Measurements from ENCODE around the gene MBTPS1.
A peak's percentile ranks its signal among the peaks of the same experiment; 100 is the strongest.

The MBTPS1 gene

DNA sequence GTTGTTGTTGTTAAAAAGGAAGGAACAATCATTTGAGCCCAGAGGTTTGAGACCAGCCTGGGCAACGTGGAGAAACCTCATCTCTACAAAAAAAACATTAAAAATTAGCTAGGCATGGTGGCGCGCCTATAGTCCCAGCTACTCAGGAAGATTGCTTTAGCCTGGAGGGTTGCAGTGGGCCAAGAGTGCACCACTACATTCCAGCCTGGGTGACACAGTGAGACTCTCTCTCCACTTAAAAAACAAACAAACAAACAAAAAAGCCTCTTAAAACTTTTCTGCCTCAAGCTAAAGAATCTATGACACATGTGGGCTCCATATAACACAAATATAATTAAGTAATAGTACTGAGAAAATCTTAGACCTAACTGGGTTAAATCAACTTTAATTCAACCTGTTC is 12.5 kb downstream of the MBTPS1 start:
- no peak for DNase-seq

DNA sequence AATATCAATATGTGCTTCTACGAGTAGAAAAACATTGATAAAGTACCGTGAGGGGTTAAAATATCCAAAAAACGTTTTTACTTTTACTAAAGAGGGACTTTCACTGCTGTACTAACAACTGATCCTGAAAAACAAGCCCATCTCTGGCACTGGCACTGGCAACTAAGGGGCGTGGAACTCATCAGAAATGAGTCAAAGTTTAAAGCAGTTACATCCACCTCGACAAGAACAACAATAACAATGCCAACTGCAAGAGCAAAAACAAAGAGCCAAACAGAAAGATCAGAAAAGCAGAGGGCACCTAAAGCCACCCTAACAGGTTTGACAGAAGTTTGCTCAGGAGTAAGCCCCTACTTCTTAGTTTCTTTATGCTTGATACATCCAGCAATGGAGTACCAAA is 13.1 kb downstream of the MBTPS1 start:
- no peak for DNase-seq

DNA sequence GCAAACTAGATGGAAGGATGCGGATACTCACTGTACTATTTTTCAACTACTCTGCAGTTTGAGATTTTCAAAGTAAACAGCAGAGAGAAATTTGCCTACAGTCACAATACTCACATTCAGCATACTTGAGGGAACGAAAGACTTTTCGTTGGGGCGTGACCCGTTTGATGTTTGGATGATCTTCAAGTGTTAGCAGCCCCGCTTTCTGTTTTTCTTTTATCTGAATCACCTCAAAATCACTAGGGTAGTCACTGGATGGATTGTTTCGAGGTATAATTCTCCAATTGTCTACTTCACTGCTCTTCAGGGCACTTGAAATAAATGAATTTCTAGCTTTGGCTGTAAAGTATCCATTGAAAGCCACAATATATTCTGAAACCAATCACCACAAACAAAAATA is 17.8 kb downstream of the MBTPS1 start:
- DNase-seq: no peak

DNA sequence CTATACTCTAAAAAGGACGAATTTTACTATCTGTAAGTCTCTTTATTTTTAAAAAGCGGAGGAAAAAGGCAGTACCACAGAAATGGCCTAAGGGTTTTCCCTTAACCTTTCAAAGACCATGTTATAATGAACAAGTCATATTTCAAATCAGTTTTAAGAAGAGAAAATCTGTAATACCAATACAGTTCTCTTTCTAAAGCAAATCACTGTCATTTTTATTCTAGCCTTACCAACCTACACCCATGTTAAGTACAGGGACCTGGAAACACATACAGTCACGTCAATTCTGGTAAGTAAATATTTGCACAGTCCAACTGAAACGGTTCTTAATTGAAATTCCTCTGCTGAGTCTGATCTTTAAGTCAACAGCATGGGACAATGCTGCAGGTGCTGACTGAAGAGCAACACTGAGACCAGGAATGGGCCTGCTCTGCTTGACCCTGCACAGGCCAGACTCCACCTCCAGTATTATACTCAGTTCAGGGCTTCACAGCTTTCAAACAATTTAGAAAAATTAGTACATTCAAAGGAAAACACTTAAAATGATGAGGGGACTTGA is 20.2 kb downstream of the MBTPS1 start:
- DNase-seq: no peak

DNA sequence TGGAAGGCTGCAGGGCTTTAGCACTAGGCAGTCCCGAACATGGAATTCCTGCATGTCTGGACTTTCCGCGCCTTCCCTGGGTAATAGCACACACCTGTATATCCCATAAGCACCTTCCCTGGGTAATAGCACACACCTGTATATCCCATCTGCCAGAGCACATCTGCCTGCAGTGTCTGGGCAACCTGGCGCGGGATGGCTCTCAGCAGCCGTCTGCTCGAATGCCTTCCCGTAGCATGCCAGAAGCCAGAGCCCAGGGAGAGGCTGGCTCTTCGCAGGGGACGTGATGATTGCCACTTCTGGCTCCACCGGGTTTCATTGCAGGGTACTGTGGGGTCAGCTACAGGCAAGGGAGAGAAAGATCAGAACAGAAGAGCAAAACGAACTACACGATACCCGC is 21.3 kb downstream of the MBTPS1 start:
- DNase-seq: no peak

DNA sequence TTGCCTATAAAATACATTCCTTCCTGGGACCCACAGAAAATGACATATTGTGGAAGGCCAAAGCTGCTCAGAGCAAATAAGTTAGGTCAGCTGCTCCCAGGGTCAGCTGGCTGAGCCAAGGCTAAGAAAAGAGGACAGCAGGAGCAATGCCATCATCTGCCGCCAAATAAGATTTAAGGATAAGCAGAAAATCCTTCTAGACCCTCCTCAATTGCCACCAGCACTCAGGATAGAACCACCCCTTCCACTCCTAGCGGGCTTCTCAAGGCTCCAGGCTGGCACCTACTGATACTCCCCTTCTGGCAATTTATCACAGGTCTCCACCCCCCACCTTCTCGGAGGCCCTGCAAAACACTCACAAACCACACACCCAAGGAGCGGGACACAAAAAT is 22.9 kb downstream of the MBTPS1 start:
- DNase-seq: no peak

DNA sequence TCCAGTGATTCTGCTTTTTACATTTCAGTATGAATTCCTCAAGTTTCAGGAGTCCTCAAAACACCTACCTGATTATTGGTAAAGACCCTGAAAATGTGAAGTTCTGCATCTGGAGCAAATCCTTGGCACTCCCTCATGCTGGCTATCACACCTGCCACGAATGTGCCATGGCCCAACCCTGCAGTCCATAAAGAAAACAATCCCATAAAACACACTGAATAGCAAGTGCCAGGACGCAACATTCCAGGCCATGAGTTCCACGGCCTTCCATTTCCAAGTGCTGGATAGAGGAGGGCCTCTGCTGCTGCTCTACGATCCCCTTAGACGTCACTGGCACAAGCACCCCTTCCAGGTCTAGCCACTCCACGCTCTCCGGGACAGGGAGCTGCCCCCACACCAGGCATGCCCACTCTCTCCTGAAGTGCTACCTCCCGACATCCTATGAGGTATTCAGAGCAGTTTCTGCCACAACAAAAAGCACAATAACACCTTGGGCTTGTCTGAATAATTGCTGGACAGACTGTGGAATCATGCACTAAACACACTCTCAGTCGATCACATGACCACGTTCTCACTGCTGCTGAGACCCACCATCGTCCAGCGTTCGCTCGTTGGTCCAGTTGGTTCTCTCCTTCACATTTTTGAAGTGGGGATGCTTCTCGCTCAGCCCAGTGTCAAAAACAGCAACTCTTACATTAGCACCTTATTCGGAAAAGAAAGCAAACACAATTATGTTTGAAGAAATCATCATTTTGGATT is 23.4 kb downstream of the MBTPS1 start:
- no peak for DNase-seq

DNA sequence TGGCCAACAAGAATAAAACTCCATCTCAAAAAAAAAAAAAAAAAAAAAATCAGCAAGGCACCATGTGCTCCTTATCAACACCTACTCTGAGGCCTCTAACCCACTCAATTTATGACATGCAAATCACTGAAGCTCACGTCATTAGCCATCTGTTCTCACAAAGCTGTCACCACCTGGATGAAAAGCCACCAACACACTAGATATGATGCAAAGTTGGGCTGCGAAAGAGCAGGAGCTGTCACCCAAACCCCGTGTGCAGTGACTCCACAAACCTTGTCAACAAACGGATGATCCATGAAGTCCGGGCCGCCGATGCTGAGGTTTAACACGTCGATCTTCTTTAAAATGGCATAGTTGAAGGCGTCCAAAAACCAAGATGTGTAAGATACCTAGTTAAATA is 25.3 kb downstream of the MBTPS1 start:
- DNase-seq: peak in 6 of 58 donors; percentile 22 to 46 (median 29)

DNA sequence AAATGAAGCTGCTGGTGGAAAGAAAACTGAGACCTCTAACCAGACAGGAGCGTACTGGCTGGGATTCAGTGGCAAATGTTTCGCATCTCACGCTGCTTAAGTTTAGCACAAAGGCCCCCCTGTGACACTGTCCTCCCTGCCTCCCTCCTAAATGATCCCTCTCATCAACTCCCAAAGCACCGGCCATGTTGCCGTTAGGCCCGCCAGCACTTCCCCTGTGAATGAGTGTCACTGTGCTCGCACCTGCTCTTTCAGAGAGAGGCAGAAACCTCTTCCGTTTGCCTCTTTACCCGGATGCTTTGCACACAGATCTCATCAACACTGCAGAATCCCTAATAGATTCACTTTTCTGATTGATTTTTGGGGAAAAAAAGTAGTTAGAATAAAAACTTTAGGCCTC is 26.5 kb downstream of the MBTPS1 start:
- peak in 10 of 58 donors; percentile 12 to 49 (median 20) for DNase-seq

DNA sequence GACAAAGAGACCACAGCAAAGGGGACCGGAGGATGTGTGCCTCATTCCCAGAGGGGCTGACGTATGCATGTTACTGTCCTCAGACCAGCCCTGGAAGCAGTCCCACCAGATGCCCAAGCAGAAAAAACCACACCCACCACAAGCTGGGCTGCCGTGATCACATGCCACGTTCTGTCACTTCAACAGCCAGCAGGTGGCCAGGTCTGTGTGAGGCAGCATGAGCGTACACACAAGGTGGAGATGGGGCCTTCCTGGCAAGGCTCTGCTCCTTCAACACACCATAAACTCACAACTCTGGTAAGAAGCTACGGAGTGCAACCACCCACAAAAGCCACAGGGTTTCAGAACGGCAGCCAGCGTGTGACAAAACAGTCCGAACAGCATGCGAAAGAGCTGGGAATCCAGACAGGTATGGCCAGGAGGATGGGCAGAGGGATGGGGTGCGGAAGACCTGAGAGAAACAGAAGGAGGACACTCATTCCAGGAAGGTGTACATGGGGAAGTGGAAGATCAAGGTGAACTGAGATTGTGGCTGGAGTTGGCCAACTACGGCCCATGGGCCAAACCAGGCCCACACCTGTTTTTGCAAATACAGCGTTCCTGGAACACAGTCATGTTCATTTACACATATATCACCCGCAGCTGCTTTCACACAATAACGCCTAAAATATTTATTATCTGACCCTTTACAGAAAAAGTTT is 27.9 kb downstream of the MBTPS1 start:
- DNase-seq: peak in 1 of 58 donors; percentile 25

DNA sequence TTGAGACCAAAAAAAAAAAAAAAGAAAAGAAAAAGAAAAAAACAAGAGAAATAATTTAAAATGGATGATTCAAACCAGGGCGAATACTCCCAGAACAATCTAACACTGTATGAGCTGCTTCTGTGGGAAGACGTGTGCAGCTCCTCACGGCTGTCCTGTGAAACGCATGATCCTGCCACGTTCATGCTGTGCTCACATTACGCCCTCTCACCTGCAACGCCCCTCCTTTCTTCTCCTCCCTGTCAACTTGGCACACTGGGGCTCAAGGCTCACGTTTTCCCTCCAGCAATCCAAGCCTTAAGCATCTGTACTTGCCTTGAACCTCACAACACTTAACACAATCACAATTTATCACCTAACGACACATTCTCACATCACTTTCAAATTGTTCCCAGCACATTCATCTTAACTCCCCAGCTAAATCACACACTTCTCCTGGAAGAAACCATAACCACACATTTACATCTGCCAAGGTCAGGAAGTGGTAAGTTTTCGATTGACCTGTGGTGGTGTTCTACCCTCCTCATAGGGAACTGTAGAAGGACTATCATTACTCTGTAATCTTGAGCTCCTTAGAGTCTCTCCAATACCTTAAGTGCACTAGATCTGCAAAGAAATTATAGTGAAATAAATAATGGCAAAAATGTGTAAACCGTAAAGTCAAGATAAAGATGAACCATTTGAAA is 29.1 kb downstream of the MBTPS1 start:
- DNase-seq: peak in 6 of 58 donors; percentile 21 to 57 (median 30)

DNA sequence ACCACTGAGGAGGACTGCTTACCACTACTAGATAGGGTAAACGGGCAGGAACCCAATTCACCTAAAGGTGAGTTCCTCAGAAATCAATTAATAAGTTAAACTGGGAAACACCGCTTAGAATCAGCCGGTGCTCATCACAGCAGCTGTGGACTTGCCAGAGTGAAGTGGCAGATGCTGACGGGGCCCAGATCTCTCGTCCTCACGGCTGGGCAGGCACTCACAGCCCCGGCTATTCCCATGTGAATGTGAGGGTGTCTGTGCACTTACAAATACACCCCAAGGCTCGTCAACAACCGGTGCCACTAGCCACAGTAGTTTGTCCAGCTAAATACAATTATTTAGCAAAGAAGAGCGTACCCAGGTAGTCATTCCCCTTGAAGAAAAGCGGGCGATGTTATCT is 29.7 kb downstream of the MBTPS1 start:
- DNase-seq: no peak

DNA sequence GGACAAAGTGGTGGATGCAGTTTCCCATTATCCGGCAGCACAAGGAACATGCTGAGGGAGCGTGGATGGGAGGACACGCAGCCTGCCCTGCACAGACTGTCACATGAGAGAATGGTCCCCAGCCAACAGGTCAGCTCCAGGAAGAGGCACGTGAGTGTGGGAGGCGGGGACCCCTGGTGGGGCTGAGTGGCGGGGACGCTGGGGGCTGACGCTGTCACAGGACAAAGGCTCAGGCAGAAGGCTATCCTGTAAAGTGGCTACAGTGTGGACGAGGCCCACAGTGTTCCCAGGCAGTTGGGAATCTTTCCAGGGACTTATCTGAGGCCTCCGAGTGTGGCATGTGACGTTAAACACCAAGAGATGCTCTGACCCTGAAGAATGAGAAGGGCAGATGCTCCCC is 30.4 kb downstream of the MBTPS1 start:
- no peak for DNase-seq

DNA sequence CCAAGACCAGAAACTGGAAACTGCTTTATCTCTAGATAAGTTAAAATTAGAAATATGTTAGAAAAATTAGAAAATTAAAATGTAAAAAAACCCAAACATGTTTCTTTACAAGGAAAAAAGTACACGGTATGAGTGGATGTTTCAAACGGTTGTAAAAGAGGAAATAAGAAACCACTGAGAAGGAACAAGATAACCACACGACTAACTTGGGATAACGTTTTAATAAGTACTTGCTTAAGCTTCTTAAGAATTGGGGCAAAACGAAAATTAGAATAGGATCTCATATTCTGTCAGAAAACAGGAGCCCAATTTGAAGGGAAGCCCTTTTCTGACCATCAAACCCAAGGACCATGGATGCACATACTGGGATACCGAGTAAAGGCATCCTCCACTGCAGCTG is 31.0 kb downstream of the MBTPS1 start:
- DNase-seq: no peak

DNA sequence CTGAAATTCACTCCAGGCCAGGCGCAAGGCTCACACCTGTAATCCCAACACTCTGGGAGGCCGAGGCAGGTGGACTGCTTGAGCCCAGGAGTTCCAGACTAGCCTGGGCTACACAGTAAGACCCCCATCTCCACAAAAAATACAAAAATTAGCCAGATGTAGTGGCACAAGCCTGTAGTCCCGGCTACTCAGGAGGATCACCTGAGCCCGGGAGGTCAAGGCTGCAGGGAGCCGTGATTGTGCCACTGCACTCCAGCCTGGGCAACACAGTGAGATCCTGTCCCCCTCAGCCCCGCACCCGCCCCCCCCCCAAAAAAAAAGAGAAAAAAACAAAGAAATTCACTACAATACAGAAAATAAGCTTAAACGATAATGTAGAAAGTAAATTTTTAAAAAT is 31.5 kb downstream of the MBTPS1 start:
- no peak for DNase-seq

DNA sequence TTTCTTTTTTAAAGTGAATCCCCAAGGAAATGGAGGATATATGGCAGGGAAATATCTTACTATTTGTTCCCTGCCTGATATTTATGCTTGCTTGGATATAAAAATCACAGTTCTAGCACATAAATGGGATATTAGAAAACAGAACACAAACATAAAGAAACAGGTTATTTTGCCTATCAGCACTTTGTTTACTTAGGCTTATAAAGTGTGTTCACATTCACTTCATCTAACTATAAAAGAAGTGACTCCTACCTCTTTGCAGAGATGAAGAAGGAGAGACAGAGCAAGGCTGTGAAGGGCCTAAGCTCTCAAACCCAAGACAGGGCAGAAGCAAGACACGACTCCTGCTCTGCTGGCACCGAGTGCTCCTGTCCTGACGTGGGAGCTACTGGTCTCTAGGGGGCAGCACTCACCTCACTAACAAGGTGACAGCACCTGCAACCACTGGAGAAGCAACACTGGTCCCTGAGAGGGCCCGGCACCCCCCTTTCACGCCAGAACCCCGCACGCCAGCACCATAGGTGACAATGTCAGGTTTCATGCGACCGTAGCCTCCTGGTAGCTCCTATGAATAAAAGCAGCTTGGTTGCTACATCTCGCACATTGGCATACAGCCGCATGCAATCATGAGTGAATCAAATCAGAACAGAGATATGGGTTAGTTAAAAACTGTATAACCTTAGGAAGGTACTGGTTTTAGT is 32.0 kb downstream of the MBTPS1 start:
- DNase-seq: peak in 12 of 58 donors; percentile 11 to 38 (median 20)

DNA sequence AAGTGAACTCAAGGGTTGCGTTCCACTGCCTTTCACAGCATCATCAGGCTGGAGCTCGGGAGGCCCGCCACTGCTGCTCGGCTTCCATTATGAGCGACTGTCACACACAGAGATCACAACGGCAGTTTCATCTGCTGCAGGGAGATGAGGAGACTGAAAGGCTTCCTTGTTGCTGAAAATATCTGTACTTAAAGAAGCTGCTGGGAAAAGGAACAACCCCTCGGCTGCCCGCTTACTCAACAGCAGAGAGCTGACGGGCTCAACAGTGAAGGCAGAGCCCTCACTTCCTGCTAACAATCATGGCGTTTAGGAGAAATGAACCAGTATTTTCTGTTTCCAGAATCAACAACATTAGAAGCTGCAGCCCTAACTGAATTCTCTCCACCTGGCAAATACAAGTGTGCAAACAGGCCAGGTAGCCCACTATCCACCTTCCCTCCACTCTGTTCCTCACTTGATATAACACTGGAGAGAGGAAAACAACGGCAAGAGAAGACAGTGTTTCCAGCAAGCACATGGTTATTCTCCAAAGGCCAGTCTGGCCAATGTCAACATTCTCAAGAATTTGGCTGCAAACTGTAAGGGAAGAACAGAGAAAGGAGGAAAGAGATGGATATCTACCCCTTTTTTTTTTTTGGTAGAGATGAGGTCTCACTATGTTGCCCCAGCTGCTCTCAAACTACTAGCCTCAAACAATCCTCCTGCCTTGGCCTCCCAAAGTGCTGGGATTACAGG is 33.7 kb downstream of the MBTPS1 start:
- peak in 9 of 58 donors; percentile 6 to 44 (median 21) for DNase-seq

DNA sequence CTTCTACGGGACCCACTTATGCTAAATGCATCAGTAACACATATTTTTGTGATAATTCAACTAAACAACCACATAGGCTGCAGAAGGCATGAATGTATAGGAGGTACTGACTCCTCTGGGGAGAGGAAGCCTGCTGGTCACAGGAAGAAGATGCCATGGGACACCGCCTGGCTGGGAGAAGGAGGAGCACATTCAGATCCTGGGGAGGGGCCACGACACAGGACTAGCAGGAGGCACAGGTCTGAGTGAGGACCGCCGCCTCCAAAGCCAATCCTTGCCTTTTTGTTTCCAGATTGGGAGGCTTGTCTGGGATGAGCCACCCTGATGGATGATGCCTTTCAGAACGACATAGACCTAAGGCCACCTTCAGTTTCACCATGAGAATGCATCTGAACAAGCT is 34.6 kb downstream of the MBTPS1 start:
- no peak for DNase-seq

DNA sequence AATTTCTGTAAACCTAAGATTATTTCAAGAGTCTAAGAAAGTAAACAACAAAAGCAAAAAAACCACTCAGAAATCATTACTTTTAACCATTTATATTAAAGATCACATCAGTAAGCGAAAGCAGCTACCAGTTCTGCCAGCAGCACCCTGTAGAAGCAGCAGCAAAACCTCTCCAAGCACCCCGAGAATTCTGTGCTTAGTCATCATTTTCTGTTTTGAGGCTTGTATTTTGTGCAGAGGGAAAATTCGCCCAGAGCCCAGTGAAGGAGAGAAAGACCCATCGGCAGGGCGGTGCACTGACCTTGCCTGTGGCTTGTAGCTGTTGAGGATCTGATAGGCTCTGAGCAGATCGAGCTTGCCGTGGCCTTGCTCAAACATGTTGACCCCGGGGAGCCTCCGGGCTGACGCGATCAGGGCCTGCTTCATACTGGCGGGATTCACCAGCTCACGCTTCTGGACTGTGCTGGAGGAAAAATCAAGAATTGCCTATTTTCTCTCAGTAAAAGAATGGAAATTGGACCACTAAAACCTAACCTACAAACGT is 35.2 kb downstream of the MBTPS1 start:
- DNase-seq: no peak

DNA sequence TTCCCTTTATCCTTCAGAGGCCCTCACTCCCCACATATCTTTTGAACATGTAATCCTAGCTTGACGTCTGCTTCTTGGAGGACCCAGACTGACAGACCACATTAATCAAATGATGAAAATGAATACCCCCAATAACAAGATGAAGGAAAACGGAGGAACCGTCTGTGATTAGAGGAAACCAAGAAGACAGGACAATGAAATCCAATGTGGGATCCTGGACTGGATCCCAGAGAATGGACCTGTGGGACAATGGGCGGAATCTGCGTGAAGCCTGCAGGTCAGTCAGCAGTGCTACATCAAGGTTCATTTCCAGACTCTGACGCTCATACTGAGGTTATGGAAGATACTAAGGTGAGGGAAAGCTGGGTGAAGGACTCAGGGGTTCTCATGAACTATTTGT is 35.9 kb downstream of the MBTPS1 start:
- no peak for DNase-seq
